SJCRH30 (cell line): Measurements from ENCODE around the gene PITPNC1. TPM values are rescaled to one million over a fixed set of nuclear protein-coding genes. Genes with fewer than 3 reads are reported as not detected.

Experiments
- DNase-seq, 2 experiments: peaks; one replicate each; pipeline ENCODE4 v3.0.0-alpha.2; 2015 to 2020
- H3K27ac ChIP-seq: fragments of 250-450 bp; sonication (Bioruptor Pico); 2 replicates; pipeline ENCODE4 v1.5.1; 2020; ENCODE audit warnings: mild to moderate bottlenecking, moderate library complexity
- H3K27me3 ChIP-seq: fragments of 250-450 bp; sonication (Bioruptor Pico); 2 replicates; pipeline ENCODE4 v1.5.1; 2020; ENCODE audit warnings: mild to moderate bottlenecking, moderate library complexity
- H3K36me3 ChIP-seq: fragments of 250-450 bp; sonication (Bioruptor Pico); 2 replicates; pipeline ENCODE4 v1.5.1; 2020; ENCODE audit warnings: mild to moderate bottlenecking, moderate library complexity
- H3K4me1 ChIP-seq: fragments of 250-450 bp; sonication (Bioruptor Pico); 2 replicates; pipeline ENCODE4 v1.5.1; 2020; ENCODE audit warnings: mild to moderate bottlenecking, moderate library complexity
- H3K4me3 ChIP-seq: fragments of 250-450 bp; sonication (Bioruptor Pico); 2 replicates; pipeline ENCODE4 v1.5.1; 2020; ENCODE audit warnings: mild to moderate bottlenecking, moderate library complexity
- H3K9me3 ChIP-seq: fragments of 250-450 bp; sonication (Bioruptor Pico); replicated peaks from 2 replicates; pipeline ENCODE4 v1.5.1; 2020; ENCODE audit warnings: mild to moderate bottlenecking, moderate library complexity
- total RNA-seq: library from RNA; depleted of rRNA; stranded (reverse); fragments of >200 nt; shearing (Covaris generic); gene quantifications from 2 replicates; pipeline ENCODE4 v1.2.3, GENCODE V29; 2014

The PITPNC1 gene
- total RNA-seq, 1 experiment from 2014 or later, result 3.5 TPM

- Histone ChIP-seq H3K27ac (no peak overlapping the region), H3K36me3 (no peaks in the 10 kb centered on the region), H3K4me3 (no peak overlapping the region), H3K9me3 (no peaks in the 10 kb centered on the region), H3K4me1 (no peaks in the 10 kb centered on the region), H3K27me3 (no peaks in the 10 kb centered on the region)
- no peak for DNase-seq
These were observed 167.4 kb downstream of the PITPNC1 start for GRCh38 chr17:67544364-67544955.

- H3K27me3 ChIP-seq, result no peaks in the 10 kb centered on the region
- no peak overlapping the region for H3K27ac ChIP-seq
- H3K9me3 ChIP-seq, result no peaks in the 10 kb centered on the region
- no peaks in the 10 kb centered on the region for H3K4me1 ChIP-seq
- H3K4me3 ChIP-seq, result no peak overlapping the region
- DNase-seq, result no peak
- no peaks in the 10 kb centered on the region for H3K36me3 ChIP-seq
These were observed 169.8 kb downstream of the PITPNC1 start for GRCh38 chr17:67546578-67547527.

- no peak for DNase-seq
- H3K27ac ChIP-seq, result no peak overlapping the region
- no peaks in the 10 kb centered on the region for H3K27me3 ChIP-seq
- no peaks in the 10 kb centered on the region for H3K36me3 ChIP-seq
- no peaks in the 10 kb centered on the region for H3K4me1 ChIP-seq
- H3K9me3 ChIP-seq, result no peaks in the 10 kb centered on the region
- no peak overlapping the region for H3K4me3 ChIP-seq
These were observed 171.6 kb downstream of the PITPNC1 start for GRCh38 chr17:67548693-67549092.

- Histone ChIP-seq H3K4me1 (no peaks in the 10 kb centered on the region), H3K4me3 (no peak overlapping the region), H3K9me3 (no peaks in the 10 kb centered on the region), H3K27ac (no peak overlapping the region), H3K36me3 (no peaks in the 10 kb centered on the region), H3K27me3 (no peaks in the 10 kb centered on the region)
- no peak for DNase-seq
These were observed 172.7 kb downstream of the PITPNC1 start for GRCh38 chr17:67549820-67550219.

- Histone ChIP-seq H3K4me3 (no peak overlapping the region), H3K27ac (no peak overlapping the region), H3K36me3 (no peaks in the 10 kb centered on the region), H3K4me1 (no peaks in the 10 kb centered on the region), H3K27me3 (no peaks in the 10 kb centered on the region), H3K9me3 (no peaks in the 10 kb centered on the region)
- DNase-seq, result no peak
These were observed 177.6 kb downstream of the PITPNC1 start for GRCh38 chr17:67554634-67555033.

- peaks cover 7% of the 10 kb centered on the region for H3K4me1 ChIP-seq
- H3K27me3 ChIP-seq, result no peaks in the 10 kb centered on the region
- no peaks in the 10 kb centered on the region for H3K36me3 ChIP-seq
- no peak overlapping the region for H3K27ac ChIP-seq
- no peak for DNase-seq
- no peaks in the 10 kb centered on the region for H3K9me3 ChIP-seq
- no peak overlapping the region for H3K4me3 ChIP-seq
These were observed 178.8 kb downstream of the PITPNC1 start for GRCh38 chr17:67555855-67556254.

- no peaks in the 10 kb centered on the region for H3K27me3 ChIP-seq
- H3K36me3 ChIP-seq, result no peaks in the 10 kb centered on the region
- no peak for DNase-seq
- H3K27ac ChIP-seq, result no peak overlapping the region
- no peaks in the 10 kb centered on the region for H3K9me3 ChIP-seq
- peaks cover 11% of the 10 kb centered on the region for H3K4me1 ChIP-seq
- H3K4me3 ChIP-seq, result no peak overlapping the region
These were observed 180.2 kb downstream of the PITPNC1 start for GRCh38 chr17:67557052-67557845.

- H3K27me3 ChIP-seq, result no peaks in the 10 kb centered on the region
- H3K9me3 ChIP-seq, result no peaks in the 10 kb centered on the region
- H3K4me1 ChIP-seq, result peaks cover 11% of the 10 kb centered on the region
- no peak for DNase-seq
- no peaks in the 10 kb centered on the region for H3K36me3 ChIP-seq
- H3K27ac ChIP-seq, result no peak overlapping the region
- H3K4me3 ChIP-seq, result no peak overlapping the region
These were observed 180.8 kb downstream of the PITPNC1 start for GRCh38 chr17:67557921-67558320.

- Histone ChIP-seq H3K9me3 (no peaks in the 10 kb centered on the region), H3K4me1 (peaks cover 11% of the 10 kb centered on the region), H3K36me3 (no peaks in the 10 kb centered on the region), H3K27ac (no peak overlapping the region), H3K4me3 (no peak overlapping the region), H3K27me3 (no peaks in the 10 kb centered on the region; the same call in 1 of the 2 replicates)
- DNase-seq, result no peak
These were observed 181.8 kb downstream of the PITPNC1 start for GRCh38 chr17:67558740-67559380.

- Histone ChIP-seq H3K27ac (no peak overlapping the region), H3K27me3 (no peaks in the 10 kb centered on the region; the same call in 1 of the 2 replicates), H3K9me3 (no peaks in the 10 kb centered on the region), H3K4me3 (no peak overlapping the region), H3K4me1 (peaks cover 11% of the 10 kb centered on the region), H3K36me3 (no peaks in the 10 kb centered on the region)
- DNase-seq, result peak in 1 of 2 experiments; percentile 18
These were observed 182.4 kb downstream of the PITPNC1 start for GRCh38 chr17:67559381-67559966.

GRCh38 chr17:67562005-67562404, 184.9 kb downstream of the PITPNC1 start:
- H3K27me3 ChIP-seq, result no peaks in the 10 kb centered on the region; the same call in 1 of the 2 replicates
- peaks cover 11% of the 10 kb centered on the region for H3K4me1 ChIP-seq
- DNase-seq, result no peak
- H3K36me3 ChIP-seq, result no peaks in the 10 kb centered on the region
- H3K9me3 ChIP-seq, result peaks cover 3% of the 10 kb centered on the region; the same call in 1 of the 2 replicates
- H3K4me3 ChIP-seq, result no peak overlapping the region
- no peak overlapping the region for H3K27ac ChIP-seq

- H3K36me3 ChIP-seq, result no peaks in the 10 kb centered on the region
- H3K4me1 ChIP-seq, result peaks cover 11% of the 10 kb centered on the region
- peaks cover 3% of the 10 kb centered on the region; the same call in 1 of the 2 replicates for H3K9me3 ChIP-seq
- DNase-seq, result no peak
- no peak overlapping the region for H3K4me3 ChIP-seq
- H3K27ac ChIP-seq, result no peak overlapping the region
- no peaks in the 10 kb centered on the region; the same call in 1 of the 2 replicates for H3K27me3 ChIP-seq
These were observed 186.7 kb downstream of the PITPNC1 start for GRCh38 chr17:67563692-67564228.

- DNase-seq, result no peak
- Histone ChIP-seq H3K27me3 (no peaks in the 10 kb centered on the region; the same call in 1 of the 2 replicates), H3K27ac (no peak overlapping the region), H3K4me1 (peaks cover 11% of the 10 kb centered on the region), H3K9me3 (peaks cover 3% of the 10 kb centered on the region; the same call in 1 of the 2 replicates), H3K36me3 (no peaks in the 10 kb centered on the region), H3K4me3 (no peak overlapping the region)
These were observed 188.0 kb downstream of the PITPNC1 start for GRCh38 chr17:67565068-67565467.

GRCh38 chr17:67566656-67567055, 189.6 kb downstream of the PITPNC1 start:
- Histone ChIP-seq H3K27me3 (no peaks in the 10 kb centered on the region; the same call in 1 of the 2 replicates), H3K27ac (no peak overlapping the region), H3K9me3 (peaks cover 3% of the 10 kb centered on the region; the same call in 1 of the 2 replicates), H3K4me1 (no peaks in the 10 kb centered on the region), H3K36me3 (no peaks in the 10 kb centered on the region), H3K4me3 (no peak overlapping the region)
- no peak for DNase-seq
